RWPE1 (cell line): ENCODE data around the gene GIMAP1.

Source experiments
- CTCF ChIA-PET: fragments of 350-600 bp; sonication (Branson Sonifier 250); formaldehyde crosslinking; extraction: SDS; loops from one replicate; lab custom pipeline; 2021; lab: Yijun Ruan, JAX
- POLR2A ChIA-PET: fragments of 400-600 bp; formaldehyde crosslinking; extraction: SDS; loops from one replicate; lab custom pipeline; 2020; ENCODE audit warnings: antibody characterized with exemption; ENCODE audit not compliant: low non-redundant PET; lab: Yijun Ruan, JAX
- DNase-seq: peaks from one replicate; pipeline ENCODE4 v3.0.0; 2012; ENCODE audit warnings: low spot score
- H3K27ac ChIP-seq: fragments of 450-650 bp; 2 replicates; pipeline ENCODE4 v1.5.1; 2017
- CTCF ChIP-seq: fragments of 450-650 bp; conservative IDR thresholded peaks from 2 replicates; pipeline ENCODE4 v1.5.1; 2017; ENCODE audit warnings: low read depth, mild to moderate bottlenecking

The GIMAP1 gene

GRCh38 chr7:150753826-150754603, 37.6 kb downstream of the GIMAP1 start:
- CTCF ChIA-PET = no interaction called here
- DNase-seq = no peak
- TF ChIP-seq CTCF = no peak; the same call in 1 of the 2 replicates
- POLR2A ChIA-PET = no interaction called here
- H3K27ac ChIP-seq = no peak overlapping the region

- ChIA-PET CTCF (no interaction called here), POLR2A (no interaction called here)
- no peak for TF ChIP-seq CTCF
- no peak overlapping the region for H3K27ac ChIP-seq
- no peak for DNase-seq
These were observed 38.5 kb downstream of the GIMAP1 start for GRCh38 chr7:150754951-150755350.

- DNase-seq = no peak
- no peak for TF ChIP-seq CTCF
- CTCF ChIA-PET = no interaction called here
- POLR2A ChIA-PET = no interaction called here
- no peak overlapping the region for H3K27ac ChIP-seq
These were observed 39.2 kb downstream of the GIMAP1 start for GRCh38 chr7:150755473-150756099.

- TF ChIP-seq CTCF = no peak
- no peak for DNase-seq
- CTCF ChIA-PET = no interaction called here
- POLR2A ChIA-PET = no interaction called here
- no peak overlapping the region for H3K27ac ChIP-seq
These were observed 39.8 kb downstream of the GIMAP1 start for GRCh38 chr7:150756166-150756565.

GRCh38 chr7:150756858-150757257, 40.4 kb downstream of the GIMAP1 start:
- DNase-seq = no peak
- no peak overlapping the region for H3K27ac ChIP-seq
- POLR2A ChIA-PET = no interaction called here
- CTCF ChIA-PET = interaction anchor here (0.6 kb wide), 1 partner anchor 274 kb away, joined by 4 read pairs; no protein-coding TSS in a partner anchor
- no peak for TF ChIP-seq CTCF

GRCh38 chr7:150759479-150759878, 43.1 kb downstream of the GIMAP1 start:
- no peak for TF ChIP-seq CTCF
- ChIA-PET POLR2A (no interaction called here), CTCF (no interaction called here)
- no peak for DNase-seq
- H3K27ac ChIP-seq = no peak overlapping the region
